Urinary bladder (tissue), 4 donors: ENCODE results near the gene CLEC2L. TPM values are rescaled to one million over a fixed set of nuclear protein-coding genes. Genes with fewer than 3 reads are reported as not detected.

ENCODE experiments used
- DNase-seq: peaks from one replicate; pipeline ENCODE4 v3.0.0-alpha.2; 2015; ENCODE audit errors: extremely low spot score
- H3K27ac ChIP-seq: one replicate; pipeline ENCODE4 v1.5.1; 2013; ENCODE audit warnings: low read depth, mild to moderate bottlenecking, moderate library complexity
- H3K36me3 ChIP-seq: one replicate; pipeline ENCODE4 v1.6.1; 2013; ENCODE audit warnings: mild to moderate bottlenecking, moderate library complexity; ENCODE audit not compliant: insufficient read depth
- H3K4me1 ChIP-seq: one replicate; pipeline ENCODE4 v1.6.1; 2013; ENCODE audit warnings: mild to moderate bottlenecking, moderate library complexity; ENCODE audit not compliant: insufficient read depth
- H3K4me3 ChIP-seq: one replicate; pipeline ENCODE4 v1.5.1; 2013; ENCODE audit warnings: low read depth, low read length
- WGBS: extraction: QIAGEN DNeasy Blood & Tissue Kit; methylation state at CpG from one replicate; pipeline ENCODE4 v1.1.7; 2013; 5-methylcytosine and 5-hydroxymethylcytosine counted together
- polyA plus RNA-seq: library from polyadenylated mRNA; stranded (reverse); fragments of 200-250 nt; gene quantifications from one replicate; pipeline ENCODE4 v1.2.3, GENCODE V29; 2013
- total RNA-seq: library from RNA; depleted of rRNA; stranded (reverse); fragments of >200 nt; gene quantifications from one replicate; pipeline ENCODE4 v1.2.3, GENCODE V29; 2014
- donor health status: healthy with polysubstance abuse.
- donor health status: healthy.

The CLEC2L gene
- total and polyA plus RNA-seq, 2 donors, result 0.08 to 0.32 TPM

DNA sequence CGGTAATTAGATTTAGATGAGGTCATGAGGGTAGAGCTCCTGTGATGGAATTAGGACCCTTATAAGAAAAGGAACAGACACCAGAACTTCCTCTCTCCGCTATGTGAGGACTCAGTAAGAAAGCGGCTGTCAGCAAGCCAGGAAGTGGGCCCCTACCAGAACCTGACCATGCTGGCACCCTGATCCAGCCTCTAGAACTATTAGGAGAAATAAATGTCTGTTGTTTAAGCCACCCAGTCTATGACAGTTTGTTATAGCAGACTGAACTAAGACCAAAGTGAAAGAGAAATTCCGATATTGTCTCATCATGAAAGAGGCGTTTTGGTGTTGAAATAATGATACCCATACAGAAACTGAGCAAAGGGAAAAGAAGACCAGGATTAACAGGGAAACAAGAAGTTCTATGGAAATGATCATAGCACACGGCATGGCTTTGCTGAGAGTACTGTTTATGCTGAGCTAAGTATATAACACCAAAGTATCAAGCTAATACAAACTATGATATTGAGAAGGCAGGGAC is 9.2 kb downstream of the CLEC2L start:
- no peaks in the 10 kb centered on the region for H3K36me3 ChIP-seq
- no peak for DNase-seq
- no peak overlapping the region for H3K4me3 ChIP-seq
- H3K4me1 ChIP-seq, result peaks cover 2% of the 10 kb centered on the region
- H3K27ac ChIP-seq, result no peak overlapping the region
- 89% methylated on average over 6 of the region's 6 CpGs for WGBS

GRCh38 chr7:139534096-139534495 is 10.6 kb downstream of the CLEC2L start:
- 92% methylated on average over 9 of the region's 9 CpGs for WGBS
- H3K27ac ChIP-seq, result no peak overlapping the region

DNA sequence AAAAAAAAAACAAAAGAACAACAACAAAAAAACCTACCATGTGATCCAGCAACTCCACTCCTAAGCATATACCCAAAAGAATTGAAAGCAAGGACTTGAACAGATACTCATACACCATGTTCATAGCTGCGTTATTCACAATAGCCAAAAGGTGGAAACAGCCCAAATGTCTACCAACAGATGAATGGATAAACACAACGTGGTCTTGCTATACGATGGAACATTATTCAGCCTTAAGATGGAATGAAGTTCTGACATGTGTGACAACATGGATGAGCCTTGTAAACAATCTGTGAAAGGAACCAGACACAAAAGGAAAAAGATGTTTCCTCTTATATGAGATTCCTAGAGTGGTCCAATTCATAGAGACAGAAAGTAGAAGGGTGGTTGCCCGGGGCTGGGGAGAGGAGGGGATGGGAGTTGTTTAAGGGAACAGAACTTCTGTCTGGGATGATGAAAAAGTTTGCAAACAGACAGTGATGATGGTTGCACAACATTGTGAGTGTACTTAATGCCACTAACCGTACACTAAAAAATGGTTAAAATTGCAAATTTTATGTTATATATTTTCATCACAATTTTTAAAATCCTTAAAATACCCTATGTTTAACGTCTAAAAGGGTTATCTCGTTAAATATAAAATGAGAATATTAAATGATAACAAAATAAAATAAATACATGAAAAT is 11.6 kb downstream of the CLEC2L start:
- no peak overlapping the region for H3K4me3 ChIP-seq
- H3K27ac ChIP-seq, result no peak overlapping the region
- 66% methylated on average over 7 of the region's 7 CpGs for WGBS
- no peaks in the 10 kb centered on the region for H3K36me3 ChIP-seq
- no peak for DNase-seq
- peaks cover 2% of the 10 kb centered on the region for H3K4me1 ChIP-seq

More at GRCh38 chr7:139534096-139534495, 10.6 kb downstream of the CLEC2L start:
- Histone ChIP-seq H3K4me3 (no peak overlapping the region), H3K36me3 (no peaks in the 10 kb centered on the region), H3K4me1 (peaks cover 2% of the 10 kb centered on the region)
- DNase-seq, result no peak

DNA sequence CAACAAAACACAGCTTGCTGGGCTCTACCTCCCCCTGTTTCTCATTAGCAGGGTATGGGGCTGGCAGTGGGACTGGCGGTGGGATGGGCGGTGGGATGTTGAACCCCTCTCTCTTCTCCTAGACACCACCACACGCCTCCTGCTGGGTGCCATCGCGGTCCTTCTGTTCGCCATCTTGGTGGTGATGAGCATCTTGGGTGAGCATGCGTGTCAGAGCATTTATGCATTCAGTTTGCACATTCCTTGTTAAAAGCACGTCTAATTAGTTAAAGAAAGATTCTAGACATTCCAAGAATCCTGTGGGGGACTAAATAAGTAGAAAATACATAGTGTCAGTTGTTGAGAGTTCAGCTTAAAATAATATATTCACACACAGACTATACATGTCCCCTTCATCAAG is 12.7 kb downstream of the CLEC2L start:
- Histone ChIP-seq H3K4me1 (peaks cover 2% of the 10 kb centered on the region), H3K4me3 (no peak overlapping the region), H3K27ac (no peak overlapping the region), H3K36me3 (no peaks in the 10 kb centered on the region)
- DNase-seq, result no peak
- 97% methylated on average over 8 of the region's 8 CpGs for WGBS

GRCh38 chr7:139538881-139539635 is 15.6 kb downstream of the CLEC2L start:
- no peaks in the 10 kb centered on the region for H3K36me3 ChIP-seq
- WGBS, result 37% methylated on average over 8 of the region's 8 CpGs
- H3K4me1 ChIP-seq, result peaks cover 2% of the 10 kb centered on the region
- H3K4me3 ChIP-seq, result no peak overlapping the region
- no peak for DNase-seq
- no peak overlapping the region for H3K27ac ChIP-seq

DNA sequence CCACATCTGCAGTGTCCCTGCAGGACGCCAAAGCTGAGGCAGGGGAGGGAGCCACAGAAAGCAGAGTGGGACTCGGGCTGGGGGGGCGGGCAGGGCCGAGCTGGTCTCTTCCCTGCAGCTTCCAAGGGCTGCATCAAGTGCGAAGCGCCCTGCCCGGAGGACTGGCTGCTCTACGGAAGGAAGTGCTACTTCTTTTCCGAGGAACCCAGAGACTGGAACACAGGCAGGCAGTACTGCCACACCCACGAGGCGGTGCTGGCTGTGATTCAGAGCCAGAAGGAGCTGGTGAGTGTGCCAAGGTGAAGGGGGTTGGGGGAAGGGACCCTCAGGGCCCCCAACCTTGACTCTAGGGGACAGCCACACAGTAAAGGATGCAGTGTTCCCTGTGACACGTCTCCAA is 16.7 kb downstream of the CLEC2L start:
- Histone ChIP-seq H3K36me3 (no peaks in the 10 kb centered on the region), H3K27ac (no peak overlapping the region), H3K4me3 (no peak overlapping the region), H3K4me1 (peaks cover 2% of the 10 kb centered on the region)
- WGBS, result 66% methylated on average over 12 of the region's 12 CpGs
- DNase-seq, result no peak

- H3K27ac ChIP-seq, result no peak overlapping the region
- no peak overlapping the region for H3K4me3 ChIP-seq
Measured at GRCh38 chr7:139541600-139542307, 18.3 kb downstream of the CLEC2L start.

GRCh38 chr7:139542308-139543151 is 19.0 kb downstream of the CLEC2L start:
- H3K4me1 ChIP-seq, result no peaks in the 10 kb centered on the region
- no peak for DNase-seq
- H3K4me3 ChIP-seq, result no peak overlapping the region
- WGBS, result 95% methylated on average over 28 of the region's 28 CpGs
- no peak overlapping the region for H3K27ac ChIP-seq
- H3K36me3 ChIP-seq, result no peaks in the 10 kb centered on the region

More at GRCh38 chr7:139541600-139542307, 18.3 kb downstream of the CLEC2L start:
- no peaks in the 10 kb centered on the region for H3K36me3 ChIP-seq
- no peak for DNase-seq
- peaks cover 2% of the 10 kb centered on the region for H3K4me1 ChIP-seq
- WGBS, result 60% methylated on average over 21 of the region's 21 CpGs

DNA sequence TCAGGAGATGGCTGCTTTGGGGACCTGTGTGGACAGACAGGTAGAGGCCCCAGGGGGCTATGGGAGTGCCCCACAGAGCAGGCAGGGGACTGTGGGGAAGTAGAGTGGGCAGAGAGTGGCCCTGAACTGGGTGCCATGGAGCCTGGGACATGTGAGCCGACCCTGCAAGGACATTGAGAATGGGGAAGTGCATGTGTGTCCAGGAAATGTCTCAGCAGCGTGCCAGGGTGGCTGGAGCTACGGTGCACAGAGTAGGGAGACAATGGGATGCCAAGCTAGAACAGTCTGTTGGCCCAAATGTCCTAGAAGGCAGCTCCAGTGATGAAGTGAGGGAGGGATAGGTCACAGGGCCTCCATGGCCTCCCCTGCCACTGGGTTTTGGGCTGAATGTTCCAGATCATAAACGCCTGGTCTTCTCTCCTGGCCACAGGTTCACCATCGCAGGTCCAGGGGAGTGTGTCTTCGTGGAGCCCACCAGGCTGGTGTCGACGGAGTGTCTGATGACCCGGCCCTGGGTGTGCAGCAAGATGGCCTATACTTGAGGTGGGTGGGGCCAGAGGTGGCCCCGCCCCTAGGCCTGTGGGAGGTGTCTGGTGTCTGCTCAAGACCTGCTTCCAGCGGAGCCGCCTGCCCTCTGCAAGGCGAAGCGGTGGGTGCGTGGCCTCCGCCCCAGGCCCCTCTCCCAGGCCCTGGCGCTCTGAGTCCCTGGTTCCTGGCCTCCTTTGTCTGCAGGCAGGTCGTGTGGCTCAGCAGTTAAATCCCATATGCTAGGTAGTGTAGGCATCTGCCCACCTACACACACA is 20.5 kb downstream of the CLEC2L start:
- H3K4me3 ChIP-seq, result no peak overlapping the region
- H3K4me1 ChIP-seq, result no peaks in the 10 kb centered on the region
- no peaks in the 10 kb centered on the region for H3K36me3 ChIP-seq
- H3K27ac ChIP-seq, result no peak overlapping the region
- WGBS, result 91% methylated on average over 18 of the region's 18 CpGs
- no peak for DNase-seq

DNA sequence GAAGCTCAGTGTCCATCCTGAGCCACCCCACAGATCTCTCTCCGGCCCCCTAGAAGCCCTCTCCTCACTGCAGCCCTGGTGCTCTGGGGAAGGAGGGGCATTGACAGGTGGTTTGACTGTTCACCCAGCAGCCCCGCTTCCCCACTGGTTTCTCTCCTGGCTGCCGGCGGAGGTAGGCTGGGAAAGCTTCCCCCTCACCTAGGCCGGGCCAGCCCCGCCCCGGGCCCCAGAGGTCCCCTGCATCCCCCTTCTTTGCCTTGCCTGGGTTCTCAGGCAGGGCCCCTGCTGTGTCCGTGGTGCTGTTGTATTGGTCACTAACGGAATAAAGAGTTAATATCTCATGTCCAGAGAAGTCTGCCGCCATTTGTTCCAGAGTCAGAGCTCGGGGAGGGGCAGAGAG is 21.2 kb downstream of the CLEC2L start:
- Histone ChIP-seq H3K4me1 (no peaks in the 10 kb centered on the region), H3K27ac (no peak overlapping the region), H3K4me3 (no peak overlapping the region), H3K36me3 (no peaks in the 10 kb centered on the region)
- no peak for DNase-seq
- 92% methylated on average over 11 of the region's 11 CpGs for WGBS

DNA sequence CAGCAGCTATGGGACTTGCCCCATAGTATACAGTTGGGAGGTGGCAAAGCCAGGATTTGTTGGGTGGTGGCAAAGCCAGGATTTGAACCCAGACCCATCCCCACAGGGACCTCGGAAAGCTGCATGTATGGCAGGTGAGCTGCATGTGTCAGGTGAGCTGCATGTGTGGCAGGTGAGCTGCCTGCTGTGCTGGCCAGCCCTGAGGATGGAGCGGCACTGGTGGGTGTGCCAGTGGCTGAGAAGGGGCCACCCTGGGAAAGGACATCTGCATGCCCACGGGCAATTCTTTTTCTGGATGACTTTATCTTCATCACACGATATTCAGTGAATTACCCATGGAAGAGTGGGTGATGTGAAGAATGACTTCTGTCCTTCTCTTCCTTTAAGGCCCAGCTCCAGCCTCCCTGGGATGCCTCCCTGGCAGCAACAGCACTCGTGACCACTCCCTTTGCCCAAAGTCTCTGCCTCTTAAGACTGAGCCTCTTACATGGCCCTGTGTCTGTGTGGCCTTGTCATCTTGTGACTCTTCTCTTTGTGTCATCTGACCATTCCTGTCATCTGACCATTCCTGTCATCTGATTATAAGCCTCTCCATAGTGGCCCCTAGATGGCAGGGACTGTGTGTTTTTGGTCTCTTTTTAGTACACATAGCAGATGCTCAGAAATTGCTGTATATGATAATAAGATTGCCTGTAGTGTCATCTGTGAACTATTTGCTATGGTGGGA is 25.0 kb downstream of the CLEC2L start:
- Histone ChIP-seq H3K4me3 (no peak overlapping the region), H3K36me3 (no peaks in the 10 kb centered on the region), H3K4me1 (no peaks in the 10 kb centered on the region), H3K27ac (no peak overlapping the region)
- no peak for DNase-seq
- WGBS, result 90% methylated on average over 5 of the region's 5 CpGs
